ENCODE data around the gene TBXAS1. TPM values are rescaled to one million over a fixed set of nuclear protein-coding genes. Genes with fewer than 3 reads are reported as not detected.

TBXAS1 gene
- total RNA-seq, 2 experiments from 2014 or later, result 0.86 TPM; not detected in 1

DNA sequence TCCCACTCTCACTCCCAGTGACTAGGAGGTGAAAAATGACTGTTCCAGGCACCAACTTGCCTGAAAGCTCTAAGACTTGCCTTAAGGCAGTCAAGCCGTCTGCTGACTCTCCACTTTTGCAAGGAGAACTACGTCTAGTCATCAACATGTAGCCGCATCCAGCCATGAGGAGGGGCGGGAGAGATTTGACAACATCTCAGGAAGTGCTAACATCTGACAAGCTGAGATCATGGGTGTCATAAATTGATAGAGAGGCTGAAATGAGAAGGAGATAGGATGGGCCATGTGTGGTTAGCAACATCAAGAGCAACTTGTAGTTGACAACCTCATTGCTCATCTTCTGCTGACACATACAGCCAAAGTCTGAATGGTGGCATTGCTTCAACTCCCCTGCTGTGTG, 9.0 kb upstream of the TBXAS1 start:
- ChIA-PET POLR2A (no interaction called here), CTCF (ENCODE audit: unreplicated experiment) (no interaction called here)
- Histone ChIP-seq H3K4me3 (ENCODE audit: low read depth, low read length, poor library complexity, severe bottlenecking) (no peak overlapping the region), H2AFZ (ENCODE audit: low read length) (no peak overlapping the region), H3K4me2 (ENCODE audit: low read length) (no peak overlapping the region), H3K36me3 (ENCODE audit: insufficient read depth, low read length) (no peaks in the 10 kb centered on the region), H3K9me2 (ENCODE audit: insufficient read depth, low read length) (no peaks in the 10 kb centered on the region), H3K4me1 (ENCODE audit: insufficient read depth, low read length, poor library complexity, severe bottlenecking) (no peaks in the 10 kb centered on the region), H3K9me3 (ENCODE audit: low read length) (no peaks in the 10 kb centered on the region), H3K27ac (ENCODE audit: low read depth, low read length, poor library complexity, severe bottlenecking) (no peak overlapping the region), H4K20me1 (ENCODE audit: insufficient read depth, low read length) (no peaks in the 10 kb centered on the region), H3K79me2 (ENCODE audit: insufficient read depth, low read depth, low read length) (no peaks in the 10 kb centered on the region)
- DNase-seq (ENCODE audit: low spot score), result no peak
- intact Hi-C loops (cut with micrococcal nuclease; ENCODE audit: unreplicated experiment), result no loop called here
- no TSS peak for BruUV-seq (replicated peaks)
- TF ChIP-seq, protein P1, sequence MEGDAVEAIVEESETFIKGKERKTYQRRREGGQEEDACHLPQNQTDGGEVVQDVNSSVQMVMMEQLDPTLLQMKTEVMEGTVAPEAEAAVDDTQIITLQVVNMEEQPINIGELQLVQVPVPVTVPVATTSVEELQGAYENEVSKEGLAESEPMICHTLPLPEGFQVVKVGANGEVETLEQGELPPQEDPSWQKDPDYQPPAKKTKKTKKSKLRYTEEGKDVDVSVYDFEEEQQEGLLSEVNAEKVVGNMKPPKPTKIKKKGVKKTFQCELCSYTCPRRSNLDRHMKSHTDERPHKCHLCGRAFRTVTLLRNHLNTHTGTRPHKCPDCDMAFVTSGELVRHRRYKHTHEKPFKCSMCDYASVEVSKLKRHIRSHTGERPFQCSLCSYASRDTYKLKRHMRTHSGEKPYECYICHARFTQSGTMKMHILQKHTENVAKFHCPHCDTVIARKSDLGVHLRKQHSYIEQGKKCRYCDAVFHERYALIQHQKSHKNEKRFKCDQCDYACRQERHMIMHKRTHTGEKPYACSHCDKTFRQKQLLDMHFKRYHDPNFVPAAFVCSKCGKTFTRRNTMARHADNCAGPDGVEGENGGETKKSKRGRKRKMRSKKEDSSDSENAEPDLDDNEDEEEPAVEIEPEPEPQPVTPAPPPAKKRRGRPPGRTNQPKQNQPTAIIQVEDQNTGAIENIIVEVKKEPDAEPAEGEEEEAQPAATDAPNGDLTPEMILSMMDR (conservative IDR thresholded peaks at IDR 0.05; ENCODE audit: low read length), result no peak
- no peak for TF ChIP-seq EZH2phosphoT487 (IDR thresholded peaks at IDR 0.05; ENCODE audit: borderline replicate concordance, low read depth, low read length)

DNA sequence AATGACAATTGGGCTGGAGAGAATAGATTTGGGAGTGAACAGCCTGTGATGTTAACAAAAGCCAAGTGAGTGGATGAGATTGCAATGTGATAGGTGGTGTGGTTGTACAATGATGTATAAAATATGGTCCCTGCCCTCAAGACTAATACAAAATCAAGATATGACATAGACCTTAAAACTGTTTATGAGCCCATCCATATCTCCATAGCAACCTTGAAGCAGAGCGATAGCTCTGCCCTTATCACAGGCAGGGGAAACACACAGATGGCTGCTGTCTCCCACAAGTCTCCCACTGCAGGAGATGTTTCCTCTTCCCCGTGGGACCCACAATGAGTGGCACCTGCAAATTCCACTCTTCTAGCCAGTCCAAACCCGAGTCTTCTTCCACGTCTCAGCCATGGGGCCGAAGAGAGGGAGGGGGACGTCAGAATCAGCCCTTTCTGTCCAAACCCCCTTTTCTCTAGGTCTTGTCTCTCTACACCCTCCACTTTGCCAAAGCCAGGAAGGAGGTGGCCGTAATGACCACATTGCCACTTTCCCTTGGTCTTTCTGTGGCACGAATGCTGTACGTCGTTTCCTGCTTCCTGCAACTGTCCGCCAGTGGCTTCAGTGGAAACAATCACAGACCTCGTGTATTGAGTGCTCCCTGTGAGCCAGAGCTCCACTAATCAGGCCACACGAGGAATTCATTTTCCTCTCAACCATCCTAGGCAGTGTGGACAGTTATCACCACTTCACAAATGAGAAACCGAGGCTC, 7.5 kb upstream of the TBXAS1 start:
- no peaks in the 10 kb centered on the region for H3K36me3 ChIP-seq (ENCODE audit: insufficient read depth, low read length)
- no peak overlapping the region for H2AFZ ChIP-seq (ENCODE audit: low read length)
- BruUV-seq (replicated peaks), result no TSS peak
- POLR2A ChIA-PET, result no interaction called here
- no peak for TF ChIP-seq EZH2phosphoT487 (IDR thresholded peaks at IDR 0.05; ENCODE audit: borderline replicate concordance, low read depth, low read length)
- TF ChIP-seq, protein P1 (conservative IDR thresholded peaks at IDR 0.05; ENCODE audit: low read length), result no peak
- no peaks in the 10 kb centered on the region for H3K9me3 ChIP-seq (ENCODE audit: low read length)
- CTCF ChIA-PET (ENCODE audit: unreplicated experiment), result no interaction called here
- H3K79me2 ChIP-seq (ENCODE audit: insufficient read depth, low read depth, low read length), result no peaks in the 10 kb centered on the region
- no peak overlapping the region for H3K27ac ChIP-seq (ENCODE audit: low read depth, low read length, poor library complexity, severe bottlenecking)
- no peaks in the 10 kb centered on the region for H4K20me1 ChIP-seq (ENCODE audit: insufficient read depth, low read length)
- H3K9me2 ChIP-seq (ENCODE audit: insufficient read depth, low read length), result no peaks in the 10 kb centered on the region
- no peak overlapping the region for H3K4me2 ChIP-seq (ENCODE audit: low read length)
- H3K4me1 ChIP-seq (ENCODE audit: insufficient read depth, low read length, poor library complexity, severe bottlenecking), result no peaks in the 10 kb centered on the region
- DNase-seq (ENCODE audit: low spot score), result no peak
- no peak overlapping the region for H3K4me3 ChIP-seq (ENCODE audit: low read depth, low read length, poor library complexity, severe bottlenecking)
- intact Hi-C loops (cut with micrococcal nuclease; ENCODE audit: unreplicated experiment), result no loop called here

DNA sequence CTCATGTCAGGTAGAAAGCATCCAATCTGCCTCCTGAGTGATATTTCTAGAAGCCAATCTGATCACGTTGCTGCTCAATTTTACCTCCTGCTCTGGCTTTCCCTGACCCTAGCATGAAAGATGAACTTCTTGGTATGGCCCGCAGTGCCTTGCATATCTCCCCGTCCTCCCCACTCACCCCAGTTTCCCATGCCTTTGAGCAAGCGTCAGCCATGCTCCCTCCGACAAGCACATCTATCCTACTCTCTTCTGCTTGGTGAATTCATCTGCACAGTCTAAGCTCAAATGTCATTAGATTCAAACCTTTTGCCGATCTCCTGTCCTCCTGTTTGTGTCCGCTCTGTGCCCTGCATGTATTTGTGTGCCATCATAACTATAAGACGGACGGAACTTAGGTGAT, 6.2 kb upstream of the TBXAS1 start:
- no peaks in the 10 kb centered on the region for H3K36me3 ChIP-seq (ENCODE audit: insufficient read depth, low read length)
- no peak overlapping the region for H3K27ac ChIP-seq (ENCODE audit: low read depth, low read length, poor library complexity, severe bottlenecking)
- H3K9me3 ChIP-seq (ENCODE audit: low read length), result no peaks in the 10 kb centered on the region
- no peak overlapping the region for H2AFZ ChIP-seq (ENCODE audit: low read length)
- CTCF ChIA-PET (ENCODE audit: unreplicated experiment), result no interaction called here
- no peak overlapping the region for H3K4me2 ChIP-seq (ENCODE audit: low read length)
- no peaks in the 10 kb centered on the region for H3K79me2 ChIP-seq (ENCODE audit: insufficient read depth, low read depth, low read length)
- no TSS peak for BruUV-seq (replicated peaks)
- POLR2A ChIA-PET, result interaction anchor here (0.6 to 1.2 kb wide), 2 partner anchors 22 to 131 kb away, joined by 3 read pairs; no protein-coding TSS in a partner anchor
- no peak for DNase-seq (ENCODE audit: low spot score)
- H3K4me1 ChIP-seq (ENCODE audit: insufficient read depth, low read length, poor library complexity, severe bottlenecking), result no peaks in the 10 kb centered on the region
- no peaks in the 10 kb centered on the region for H4K20me1 ChIP-seq (ENCODE audit: insufficient read depth, low read length)
- H3K9me2 ChIP-seq (ENCODE audit: insufficient read depth, low read length), result no peaks in the 10 kb centered on the region
- no peak overlapping the region for H3K4me3 ChIP-seq (ENCODE audit: low read depth, low read length, poor library complexity, severe bottlenecking)
- intact Hi-C loops (cut with micrococcal nuclease; ENCODE audit: unreplicated experiment), result no loop called here
- TF ChIP-seq, protein P1 (conservative IDR thresholded peaks at IDR 0.05; ENCODE audit: low read length), result no peak
- no peak for TF ChIP-seq EZH2phosphoT487 (IDR thresholded peaks at IDR 0.05; ENCODE audit: borderline replicate concordance, low read depth, low read length)
